Stimulated activated memory B cell treated with anti-CD40 and anti-IgM and Interleukin-4, amounts not matched to agents 10 μg/mL and 1 μg/mL and 100 μg/mL, for 72 hours (primary cell): ENCODE data around the gene PTPN22.

Experiments
- ATAC-seq: fragments of 150-1000 bp; cut with Tn5 transposase; 2 replicates; pipeline ENCODE4 v1.10.0; 2021
- H3K27ac Mint-ChIP-seq: one replicate; pipeline ENCODE4 v1.8.0; 2022; ENCODE audit warnings: mild to moderate bottlenecking, mixed read lengths
- H3K27me3 Mint-ChIP-seq: one replicate; pipeline ENCODE4 v1.8.0; 2022; ENCODE audit warnings: mixed read lengths
- H3K36me3 Mint-ChIP-seq: one replicate; pipeline ENCODE4 v1.8.0; 2022; ENCODE audit warnings: mixed read lengths
- H3K4me1 Mint-ChIP-seq: one replicate; pipeline ENCODE4 v1.8.0; 2022; ENCODE audit warnings: mixed read lengths
- H3K4me3 Mint-ChIP-seq: one replicate; pipeline ENCODE4 v1.8.0; 2022; ENCODE audit warnings: mild to moderate bottlenecking, moderate library complexity, mixed read lengths
- H3K9me3 Mint-ChIP-seq: one replicate; pipeline ENCODE4 v1.8.0; 2022; ENCODE audit warnings: mixed read lengths

PTPN22 gene

DNA sequence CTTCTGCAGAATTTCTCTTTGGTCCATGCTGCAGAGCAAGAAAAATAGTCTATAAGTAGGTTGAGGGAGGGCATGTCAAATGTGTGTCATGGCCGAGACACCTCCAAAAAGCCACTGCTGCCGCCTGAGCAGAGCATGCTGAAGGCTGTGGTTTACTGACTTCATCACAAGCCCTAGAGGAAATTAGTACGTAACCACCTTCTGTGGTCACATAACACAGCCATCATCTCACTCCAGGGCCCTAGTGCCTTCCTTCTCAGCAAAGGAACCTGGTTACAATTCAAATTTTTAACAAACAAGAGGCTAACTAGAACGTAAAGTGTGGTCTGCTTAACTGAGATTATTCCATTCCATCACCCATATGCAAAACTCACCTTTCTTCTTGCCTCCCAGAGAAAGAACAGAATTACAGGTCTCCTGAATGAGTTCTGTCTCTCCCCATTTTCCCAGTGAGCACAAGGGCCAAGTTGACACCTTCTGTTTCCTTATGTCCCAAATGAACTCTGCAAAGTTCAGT, at the start of gene PTPN22:
Gene PTPN22, minus strand, starts transcription at position 116 of the 517 bp plus-strand sequence.
- H3K4me3 Mint-ChIP-seq = peak within 1 kb of the TSS; percentile 75
- no peaks in the 10 kb centered on the region for H3K36me3 Mint-ChIP-seq
- H3K27ac Mint-ChIP-seq = peak within 1 kb of the TSS; percentile 86
- no peaks in the 10 kb centered on the region for H3K9me3 Mint-ChIP-seq
- peak; percentile 98 for ATAC-seq
- H3K4me1 Mint-ChIP-seq = peaks cover 55% of the 10 kb centered on the region
- no peaks in the 10 kb centered on the region for H3K27me3 Mint-ChIP-seq

- no peak for ATAC-seq
- Mint-ChIP-seq H3K4me1 (peaks cover 7% of the 10 kb centered on the region), H3K27me3 (peaks cover 7% of the 10 kb centered on the region), H3K4me3 (no peak overlapping the region), H3K36me3 (peaks cover 10% of the 10 kb centered on the region), H3K9me3 (no peaks in the 10 kb centered on the region), H3K27ac (no peak overlapping the region)
Observed at GRCh38 chr1:113918243-113918642, 46.7 kb upstream of the PTPN22 start.

- H3K36me3 Mint-ChIP-seq = peaks cover 10% of the 10 kb centered on the region
- peaks cover 7% of the 10 kb centered on the region for H3K4me1 Mint-ChIP-seq
- no peak overlapping the region for H3K27ac Mint-ChIP-seq
Observed at GRCh38 chr1:113917400-113918082, 46.0 kb upstream of the PTPN22 start.

GRCh38 chr1:113916974-113917373, 45.5 kb upstream of the PTPN22 start:
- no peak for ATAC-seq
- H3K4me3 Mint-ChIP-seq = no peak overlapping the region
- H3K9me3 Mint-ChIP-seq = no peaks in the 10 kb centered on the region
- no peaks in the 10 kb centered on the region for H3K27me3 Mint-ChIP-seq
- H3K36me3 Mint-ChIP-seq = peaks cover 10% of the 10 kb centered on the region
- H3K4me1 Mint-ChIP-seq = peaks cover 7% of the 10 kb centered on the region
- H3K27ac Mint-ChIP-seq = no peak overlapping the region

More at GRCh38 chr1:113917400-113918082, 46.0 kb upstream of the PTPN22 start:
- Mint-ChIP-seq H3K9me3 (no peaks in the 10 kb centered on the region), H3K4me3 (no peak overlapping the region), H3K27me3 (peaks cover 2% of the 10 kb centered on the region)
- ATAC-seq = no peak

- H3K36me3 Mint-ChIP-seq = peaks cover 32% of the 10 kb centered on the region
- no peaks in the 10 kb centered on the region for H3K9me3 Mint-ChIP-seq
- H3K4me1 Mint-ChIP-seq = peaks cover 7% of the 10 kb centered on the region
- no peak overlapping the region for H3K27ac Mint-ChIP-seq
- H3K4me3 Mint-ChIP-seq = no peak overlapping the region
- ATAC-seq = no peak
- no peaks in the 10 kb centered on the region for H3K27me3 Mint-ChIP-seq
Observed at GRCh38 chr1:113913887-113914664, 42.6 kb upstream of the PTPN22 start.

- Mint-ChIP-seq H3K4me3 (no peak overlapping the region), H3K9me3 (no peaks in the 10 kb centered on the region), H3K4me1 (peaks cover 7% of the 10 kb centered on the region), H3K27ac (no peak overlapping the region), H3K36me3 (peaks cover 39% of the 10 kb centered on the region), H3K27me3 (no peaks in the 10 kb centered on the region)
- no peak for ATAC-seq
Observed at GRCh38 chr1:113913312-113913668, 41.8 kb upstream of the PTPN22 start.

- H3K36me3 Mint-ChIP-seq = peaks cover 44% of the 10 kb centered on the region
- H3K27me3 Mint-ChIP-seq = no peaks in the 10 kb centered on the region
- H3K4me1 Mint-ChIP-seq = peaks cover 7% of the 10 kb centered on the region
- H3K27ac Mint-ChIP-seq = no peak overlapping the region
- no peaks in the 10 kb centered on the region for H3K9me3 Mint-ChIP-seq
- ATAC-seq = no peak
- H3K4me3 Mint-ChIP-seq = no peak overlapping the region
Observed at GRCh38 chr1:113912594-113913311, 41.2 kb upstream of the PTPN22 start.

DNA sequence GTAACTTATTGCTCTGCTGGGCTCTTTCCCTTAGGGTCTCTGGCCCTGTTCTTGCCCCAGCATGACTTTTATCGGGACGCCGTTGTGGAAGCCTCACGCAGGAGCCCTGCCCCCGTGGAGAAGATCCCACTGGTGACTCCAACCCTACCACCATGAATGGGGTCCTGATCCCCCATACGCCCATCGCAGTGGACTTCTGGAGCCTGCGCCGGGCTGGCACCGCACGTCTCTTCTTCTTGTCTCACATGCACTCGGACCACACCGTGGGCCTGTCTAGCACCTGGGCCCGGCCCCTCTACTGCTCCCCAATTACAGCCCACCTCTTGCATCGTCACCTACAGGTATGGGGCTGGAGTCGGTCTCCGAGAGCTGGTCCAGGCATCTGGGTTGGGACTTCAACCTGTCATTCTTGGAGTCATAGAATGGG, 33.9 kb upstream of the PTPN22 start:
- Mint-ChIP-seq H3K27ac (peak overlapping the region; percentile 82), H3K4me1 (peaks cover 36% of the 10 kb centered on the region), H3K27me3 (no peaks in the 10 kb centered on the region), H3K9me3 (no peaks in the 10 kb centered on the region), H3K4me3 (peak overlapping the region; percentile 80), H3K36me3 (peaks cover 42% of the 10 kb centered on the region)
- ATAC-seq = peak; percentile 1

GRCh38 chr1:113904674-113905434, 33.3 kb upstream of the PTPN22 start, which contains the start of the genes AP4B1 and DCLRE1B:
Gene AP4B1 (minus strand): TSS chr1:113904799. CDS start chr1:113904717, 82 bp downstream.
Gene DCLRE1B (plus strand): TSS chr1:113905326. CDS start chr1:113905587, 261 bp downstream.
- Mint-ChIP-seq H3K4me1 (peaks cover 37% of the 10 kb centered on the region), H3K9me3 (no peaks in the 10 kb centered on the region), H3K36me3 (peaks cover 40% of the 10 kb centered on the region), H3K27ac (peak within 1 kb of the TSS; percentile 82), H3K27me3 (no peaks in the 10 kb centered on the region), H3K4me3 (peak within 1 kb of the TSS; percentile 80)
- ATAC-seq = peak; percentile 98

GRCh38 chr1:113904293-113904673, 32.8 kb upstream of the PTPN22 start:
- H3K36me3 Mint-ChIP-seq = peaks cover 43% of the 10 kb centered on the region
- peak overlapping the region; percentile 82 for H3K27ac Mint-ChIP-seq
- ATAC-seq = peak; percentile 55

GRCh38 chr1:113903501-113904292, 32.2 kb upstream of the PTPN22 start:
- H3K27ac Mint-ChIP-seq = peak overlapping the region; percentile 82
- H3K4me3 Mint-ChIP-seq = peak overlapping the region; percentile 80
- no peaks in the 10 kb centered on the region for H3K27me3 Mint-ChIP-seq
- no peak for ATAC-seq
- peaks cover 41% of the 10 kb centered on the region for H3K4me1 Mint-ChIP-seq
- H3K36me3 Mint-ChIP-seq = peaks cover 46% of the 10 kb centered on the region
- H3K9me3 Mint-ChIP-seq = no peaks in the 10 kb centered on the region

More at GRCh38 chr1:113904293-113904673, 32.8 kb upstream of the PTPN22 start:
- Mint-ChIP-seq H3K4me1 (peaks cover 41% of the 10 kb centered on the region), H3K9me3 (no peaks in the 10 kb centered on the region), H3K4me3 (peak overlapping the region; percentile 80), H3K27me3 (no peaks in the 10 kb centered on the region)

GRCh38 chr1:113901191-113901590, 29.7 kb upstream of the PTPN22 start:
- no peak overlapping the region for H3K27ac Mint-ChIP-seq
- H3K27me3 Mint-ChIP-seq = no peaks in the 10 kb centered on the region
- no peak for ATAC-seq
- peaks cover 53% of the 10 kb centered on the region for H3K36me3 Mint-ChIP-seq
- no peak overlapping the region for H3K4me3 Mint-ChIP-seq
- peaks cover 37% of the 10 kb centered on the region for H3K4me1 Mint-ChIP-seq
- H3K9me3 Mint-ChIP-seq = no peaks in the 10 kb centered on the region

GRCh38 chr1:113899111-113899510, 27.6 kb upstream of the PTPN22 start:
- no peak overlapping the region for H3K4me3 Mint-ChIP-seq
- H3K27ac Mint-ChIP-seq = no peak overlapping the region
- no peaks in the 10 kb centered on the region for H3K9me3 Mint-ChIP-seq
- H3K36me3 Mint-ChIP-seq = peaks cover 68% of the 10 kb centered on the region
- no peak for ATAC-seq
- H3K4me1 Mint-ChIP-seq = peaks cover 30% of the 10 kb centered on the region
- no peaks in the 10 kb centered on the region for H3K27me3 Mint-ChIP-seq
